ENCODE measurements around the gene TOMT.

GRCh38 chr11:72124046-72124445, 18.3 kb downstream of the TOMT start:
- TF ChIP-seq CTCF (IDR thresholded peaks at IDR 0.05) (no peak), POLR2AphosphoS5 (IDR thresholded peaks at IDR 0.05) (no peak), EP300 (IDR thresholded peaks at IDR 0.05) (no peak)
